ENCODE measurements around the gene TLCD3A.
"Not testable (repeated sequence)": the region's sequence is repeated elsewhere in the genome, so short reads cannot be mapped to it uniquely, and the experiment has no call there.

Gene TLCD3A

DNA sequence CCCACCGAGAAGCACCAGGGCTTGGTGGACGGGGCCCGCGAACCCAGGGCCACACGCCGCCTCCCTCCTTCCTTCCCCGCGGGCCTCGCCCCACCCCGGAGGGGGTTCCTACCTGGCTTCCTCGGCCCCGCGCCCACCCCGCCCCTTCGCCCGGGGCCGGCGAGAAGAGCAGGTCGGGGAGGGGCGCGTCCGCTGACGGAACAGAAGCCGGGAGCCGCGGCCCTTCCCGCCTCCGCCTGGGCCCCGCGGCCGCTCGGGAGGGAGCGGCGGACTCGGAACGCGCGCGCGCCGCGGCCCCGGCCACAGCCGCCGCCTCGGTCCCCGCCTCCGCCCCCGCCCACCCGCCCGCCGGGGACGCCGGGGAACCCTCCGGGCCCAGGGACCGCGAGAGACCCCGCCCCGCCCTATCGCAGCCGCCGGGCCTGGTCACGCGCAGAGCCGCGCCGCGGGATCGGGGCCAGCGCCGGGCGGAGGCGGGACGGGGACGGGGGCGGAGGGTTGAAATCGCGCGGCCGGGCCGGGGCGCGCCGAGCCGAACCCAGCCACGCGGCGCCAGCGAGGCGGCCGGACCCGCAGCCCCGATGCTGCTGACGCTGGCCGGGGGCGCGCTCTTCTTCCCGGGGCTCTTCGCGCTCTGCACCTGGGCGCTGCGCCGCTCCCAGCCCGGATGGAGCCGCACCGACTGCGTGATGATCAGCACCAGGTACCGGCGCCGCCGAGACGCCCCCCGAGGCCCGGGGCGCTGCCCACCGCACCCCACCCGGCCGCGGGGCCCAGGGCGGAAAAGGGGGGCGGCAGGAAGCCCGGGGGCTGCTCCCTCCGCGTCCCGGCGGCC lies at the start of gene TLCD3A:
Gene TLCD3A (plus strand): TSS at position 530 of the 835 bp plus-strand sequence. CDS start 52 bp downstream, at position 582.
- DNase-seq, result peak; percentile 54

DNA sequence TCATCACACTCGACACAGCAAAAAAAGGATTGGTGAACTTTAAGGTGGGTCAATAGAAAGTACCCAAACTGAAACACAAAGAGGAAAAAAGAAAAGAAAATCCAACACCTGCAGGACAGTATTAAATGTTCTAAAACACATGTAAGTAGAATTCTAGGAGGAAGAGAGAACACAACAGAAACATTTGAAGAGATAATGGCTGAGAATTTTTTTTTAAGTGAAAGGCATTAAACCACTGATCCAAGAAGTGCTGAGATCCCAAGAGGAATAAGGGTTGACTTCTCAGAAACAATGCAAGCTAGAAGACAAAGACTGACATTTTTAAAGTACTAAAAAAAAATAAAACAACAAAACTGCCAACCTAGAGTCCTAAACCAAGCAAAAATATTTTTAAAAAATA lies 49.4 kb upstream of the TLCD3A start:
- DNase-seq, result no peak

DNA sequence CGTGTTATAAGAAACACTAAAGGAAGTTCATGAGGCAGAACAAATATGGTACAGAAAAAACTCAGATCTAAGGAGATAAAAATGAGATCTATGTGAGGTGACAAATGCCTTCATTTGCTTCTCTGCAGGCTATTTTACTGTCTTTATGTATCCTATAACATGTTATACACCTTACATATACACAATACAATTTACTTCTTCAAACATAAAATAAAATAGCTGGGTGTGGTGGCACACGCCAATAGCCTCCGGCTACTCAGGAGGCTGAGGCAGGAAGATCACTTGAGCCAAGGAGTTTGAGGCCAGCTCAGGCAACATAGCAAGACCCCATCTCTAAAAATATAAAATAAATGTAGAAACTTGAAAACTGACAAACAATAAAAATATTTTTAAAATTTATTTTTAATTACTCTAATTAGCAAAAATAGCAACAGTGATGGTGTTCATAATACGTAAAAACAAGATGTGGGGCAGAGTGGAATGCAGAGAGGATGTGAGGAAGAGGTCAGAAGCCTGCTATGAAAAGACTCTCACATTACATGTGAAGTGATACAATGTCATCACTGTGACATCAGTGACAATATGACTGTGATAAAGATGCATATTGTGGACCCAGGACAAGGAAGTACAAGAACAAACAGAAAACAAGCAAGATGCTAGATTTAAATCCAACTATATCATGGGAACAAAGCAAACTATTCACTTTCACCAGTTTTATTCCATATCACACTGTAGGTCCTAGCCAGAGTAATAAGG lies 48.7 kb upstream of the TLCD3A start:
- DNase-seq, result no peak

DNA sequence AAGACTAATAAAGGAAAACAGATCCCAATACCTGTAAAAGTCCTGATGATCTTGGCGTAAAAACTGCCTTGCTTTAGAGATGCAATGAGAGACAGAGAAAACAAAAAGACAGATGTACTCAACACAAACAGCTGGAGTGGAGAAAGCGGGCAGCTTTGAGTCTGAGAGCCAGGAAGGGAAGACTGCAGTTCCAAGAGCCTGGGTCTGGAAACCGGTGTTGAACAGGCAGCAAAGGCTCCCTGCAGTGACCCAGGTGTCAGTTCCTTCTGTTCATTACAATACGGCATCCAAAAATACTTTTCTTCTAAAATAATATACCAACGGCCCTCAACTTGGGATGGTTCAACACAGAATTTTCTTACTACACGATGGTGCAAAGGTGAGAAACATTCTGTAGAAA lies 47.4 kb upstream of the TLCD3A start:
- no peak for DNase-seq

DNA sequence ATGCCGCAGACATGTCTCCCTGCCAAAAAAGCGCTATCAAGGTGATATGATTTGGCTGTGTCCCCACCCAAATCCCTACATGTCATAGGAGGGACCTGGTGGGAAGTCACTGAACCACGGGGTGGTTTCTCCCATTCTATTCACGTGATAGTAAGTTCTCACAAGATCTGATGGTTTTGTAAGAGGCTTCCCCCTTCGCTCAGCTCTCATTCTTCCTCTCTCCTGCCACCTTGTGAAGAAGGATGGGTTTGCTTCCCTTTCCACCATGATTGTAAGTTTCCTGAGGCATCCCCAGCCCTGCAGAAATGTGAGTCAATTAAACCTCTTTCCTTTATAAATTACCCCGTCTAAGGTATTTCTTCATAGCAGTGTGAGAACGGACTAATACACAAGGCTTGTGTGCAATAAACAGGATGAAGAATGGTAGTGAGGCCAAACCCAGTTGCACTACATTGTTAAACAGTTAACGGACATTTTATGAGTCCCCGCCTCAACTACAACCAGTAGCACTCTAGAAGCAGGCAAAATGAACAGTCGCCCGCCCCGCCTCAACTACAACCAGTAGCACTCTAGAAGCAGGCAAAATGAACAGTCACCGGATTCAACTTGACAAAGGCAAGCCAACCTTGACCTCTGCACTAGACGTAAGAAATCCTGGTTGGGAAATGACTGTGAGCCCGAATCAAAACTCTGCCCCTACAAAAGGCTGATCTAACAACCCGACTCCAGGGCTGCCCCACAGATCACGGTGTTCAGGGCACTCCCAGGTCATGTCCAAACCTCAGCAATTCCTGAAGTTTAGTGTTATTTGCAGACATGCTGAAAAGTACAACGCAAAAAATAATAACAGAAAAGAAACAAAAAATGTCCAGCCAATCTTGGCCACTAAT lies 44.1 kb upstream of the TLCD3A start:
- DNase-seq, result no peak

DNA sequence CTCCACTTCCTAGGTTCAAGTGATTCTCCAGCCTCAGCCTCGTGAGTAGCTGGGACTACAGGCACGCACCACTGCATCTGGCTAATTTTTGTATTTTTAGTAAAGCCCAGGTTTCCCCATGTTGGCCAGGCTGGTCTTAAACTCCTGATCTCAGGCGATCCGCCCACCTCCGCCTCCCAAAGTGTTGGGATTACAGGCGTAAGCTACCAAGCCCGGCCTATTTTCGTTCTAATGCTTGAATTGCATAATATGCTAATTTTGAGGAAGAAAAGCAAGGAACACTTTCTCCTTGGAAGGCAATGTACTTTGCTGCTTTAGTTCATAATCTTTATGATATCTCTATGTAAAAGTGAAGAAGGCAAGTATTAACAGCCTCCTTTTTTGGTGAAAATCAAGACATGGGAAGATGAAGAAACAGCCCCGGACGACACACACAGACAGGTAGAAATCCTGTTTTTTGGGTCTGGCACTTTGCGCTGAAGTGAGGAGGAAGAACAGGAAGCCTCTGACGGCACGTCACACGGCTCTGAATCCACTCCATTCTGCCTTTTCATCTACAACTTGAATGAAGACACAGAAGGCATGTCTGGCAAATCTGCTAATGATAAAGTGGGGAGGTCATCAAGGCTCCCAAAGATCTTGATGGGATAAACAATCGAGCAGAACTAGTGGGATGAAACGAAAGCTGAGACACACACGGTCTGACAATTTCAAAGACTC lies 42.7 kb upstream of the TLCD3A start:
- no peak for DNase-seq

DNA sequence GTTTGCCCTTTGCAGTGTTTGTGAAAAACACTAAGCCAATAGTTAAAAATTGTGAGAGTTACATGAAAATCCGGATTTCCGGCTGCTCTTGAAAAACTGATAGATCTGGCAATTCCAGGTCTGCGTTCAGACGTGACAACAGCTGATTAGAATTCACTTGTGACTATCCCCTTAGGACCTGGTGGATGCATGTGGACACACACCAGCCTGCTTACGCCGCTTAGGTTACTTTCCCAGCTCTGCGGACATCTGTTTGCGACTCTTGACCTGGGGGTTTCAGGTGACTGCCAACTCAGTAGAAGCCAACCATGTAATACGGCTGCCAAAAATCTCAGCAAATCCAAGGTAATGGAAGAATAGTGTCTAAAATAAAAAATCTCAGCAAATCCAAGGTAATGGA lies 42.0 kb upstream of the TLCD3A start:
- DNase-seq, result no peak

DNA sequence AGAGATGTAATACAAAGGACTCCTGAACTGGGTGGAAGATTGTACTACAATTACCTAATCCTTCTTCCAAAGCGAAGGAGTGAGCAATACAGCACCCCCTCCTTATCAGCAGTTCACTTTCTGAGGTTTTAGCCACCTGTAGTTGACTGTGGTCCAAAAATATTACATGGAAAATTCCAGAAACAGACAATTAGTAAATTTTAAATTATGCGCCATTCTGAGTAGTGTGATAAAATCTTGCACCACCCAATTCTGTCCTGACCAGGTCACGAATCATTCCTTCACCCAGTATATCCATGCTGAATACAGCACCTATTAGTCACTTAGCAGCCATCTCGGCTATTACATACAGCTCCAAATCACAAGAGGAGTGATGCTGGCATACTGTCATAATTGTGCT lies 41.0 kb upstream of the TLCD3A start:
- no peak for DNase-seq

DNA sequence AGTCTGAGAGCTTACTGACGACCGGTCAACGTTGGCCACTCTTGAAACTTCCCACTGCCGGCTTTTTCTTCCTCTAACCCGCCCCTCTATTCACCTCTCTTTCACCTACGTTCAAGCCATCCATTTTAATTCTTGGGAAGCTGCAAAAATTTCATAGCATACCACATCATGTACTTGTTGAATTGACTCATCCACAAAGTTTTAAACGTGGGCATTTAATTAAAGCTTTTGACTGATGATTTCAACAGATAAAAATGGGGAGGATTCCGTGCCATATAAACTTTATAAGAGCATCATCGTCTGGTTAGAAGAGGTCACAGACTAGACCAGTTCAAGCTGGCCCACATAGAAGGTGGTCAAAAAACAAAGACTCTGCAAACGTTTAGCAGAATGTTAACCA lies 40.3 kb upstream of the TLCD3A start:
- DNase-seq, result no peak

DNA sequence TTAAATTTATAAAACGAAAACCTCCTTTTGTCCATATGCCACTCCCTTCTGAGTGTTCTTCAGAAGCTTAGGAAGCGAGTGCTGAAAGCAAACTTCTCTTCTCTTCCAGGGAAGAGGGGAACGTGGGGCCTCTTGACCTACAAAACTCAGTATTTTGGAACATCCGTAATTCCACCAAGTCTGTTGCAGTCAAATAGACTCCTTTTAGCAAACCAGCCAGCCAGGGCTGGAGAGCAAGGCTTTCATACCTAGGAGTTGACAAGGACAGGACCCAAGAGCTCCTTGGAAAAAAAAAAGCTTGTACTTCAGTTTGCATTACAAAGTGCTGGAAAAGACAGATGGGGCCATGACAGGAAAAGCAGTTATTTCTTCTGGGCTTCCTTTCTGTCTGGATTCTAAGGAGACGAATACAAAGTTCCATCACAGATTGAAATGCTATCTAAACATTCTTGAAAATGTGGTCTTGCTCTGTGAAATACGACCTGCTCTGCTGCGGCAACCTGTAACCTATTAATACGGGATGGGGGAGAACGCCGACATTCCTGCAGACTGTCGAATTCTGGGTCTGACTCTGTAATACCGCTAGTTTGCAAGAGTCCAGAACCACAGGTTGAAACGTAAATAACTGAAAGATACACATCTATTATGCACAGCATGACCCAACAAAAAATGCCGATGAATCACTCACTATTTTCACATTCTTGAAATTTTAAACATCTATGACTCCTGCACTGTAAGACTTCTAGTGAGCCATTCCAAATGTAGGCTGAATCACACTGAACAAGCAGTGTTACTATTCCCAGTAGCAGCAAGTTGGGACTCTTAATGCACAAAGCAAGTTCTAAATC lies 38.4 kb upstream of the TLCD3A start:
- DNase-seq, result no peak

DNA sequence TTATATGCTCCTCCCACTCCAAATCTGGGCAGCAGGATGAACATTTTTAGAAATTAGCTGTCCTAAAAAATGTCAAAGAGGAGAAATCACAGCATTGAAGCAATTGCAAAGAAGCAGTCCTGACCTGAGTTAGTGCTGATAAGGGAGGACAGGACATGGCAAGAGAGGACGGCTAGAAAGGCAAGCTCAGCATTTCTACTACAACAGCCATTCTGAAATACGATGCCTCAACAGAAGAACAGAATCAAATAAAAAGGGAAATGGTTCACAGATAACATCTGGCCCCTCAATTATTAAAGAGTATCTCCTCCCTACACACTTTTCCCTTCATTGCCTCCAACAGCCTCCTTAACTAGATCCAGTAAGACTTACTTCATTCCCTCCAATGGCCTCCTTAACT lies 36.0 kb upstream of the TLCD3A start:
- DNase-seq, result no peak

DNA sequence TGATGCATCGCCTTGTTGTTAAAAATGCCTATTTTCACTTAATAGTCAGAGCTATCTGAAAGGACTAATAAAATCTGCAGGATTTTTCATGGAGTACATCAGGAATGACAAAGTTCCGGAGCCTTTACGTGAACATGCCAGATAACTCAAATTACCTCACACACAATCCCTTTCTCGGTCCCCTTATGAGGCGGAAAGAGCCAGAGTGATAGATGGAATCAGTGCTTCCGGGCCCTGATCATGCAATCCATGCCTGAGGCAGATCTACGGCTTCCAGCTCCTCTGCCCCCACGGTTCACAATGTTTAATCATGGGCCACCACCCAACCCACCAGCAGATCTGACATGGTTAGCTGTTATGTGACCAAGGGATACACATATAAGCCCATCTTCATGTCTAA lies 34.7 kb upstream of the TLCD3A start:
- DNase-seq, result no peak

DNA sequence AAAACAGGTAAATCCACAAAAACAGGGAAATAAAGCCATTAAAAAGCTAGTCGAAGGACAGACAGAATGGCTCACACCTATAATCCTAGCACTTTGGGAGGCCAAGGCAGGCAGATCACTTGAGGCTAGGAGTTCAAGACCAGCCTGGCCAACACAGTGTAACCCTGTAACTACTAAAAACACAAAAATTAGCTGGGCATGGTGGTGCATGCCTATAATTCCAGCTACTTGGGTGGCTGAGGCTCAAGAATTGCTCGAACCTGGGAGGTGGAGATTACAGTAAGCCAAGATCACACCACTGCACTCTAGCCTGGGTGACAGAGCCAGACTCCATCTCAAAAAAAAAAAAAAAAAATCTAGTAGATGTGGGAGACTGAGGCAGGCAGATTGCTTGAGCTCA lies 34.3 kb upstream of the TLCD3A start:
- DNase-seq, result not testable (repeated sequence)

DNA sequence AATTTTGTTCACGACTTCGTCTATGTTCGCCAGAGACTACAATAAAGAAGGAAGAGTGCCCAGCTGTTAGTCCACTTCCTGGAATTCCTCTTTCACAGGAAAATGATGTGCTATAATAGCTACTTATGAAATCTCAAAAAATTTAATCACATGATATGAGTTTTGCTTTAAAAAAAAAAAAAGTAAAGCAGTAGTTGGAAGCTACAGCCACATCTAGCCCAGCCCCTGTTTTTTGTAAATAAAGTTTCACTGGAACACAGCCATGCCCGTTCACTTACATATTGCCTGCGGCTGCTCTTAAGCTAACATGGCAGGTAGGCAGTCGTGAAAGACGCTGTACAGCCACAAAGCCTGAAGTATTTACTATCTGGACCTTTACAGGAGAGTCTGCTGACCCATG lies 33.1 kb upstream of the TLCD3A start:
- DNase-seq, result no peak

DNA sequence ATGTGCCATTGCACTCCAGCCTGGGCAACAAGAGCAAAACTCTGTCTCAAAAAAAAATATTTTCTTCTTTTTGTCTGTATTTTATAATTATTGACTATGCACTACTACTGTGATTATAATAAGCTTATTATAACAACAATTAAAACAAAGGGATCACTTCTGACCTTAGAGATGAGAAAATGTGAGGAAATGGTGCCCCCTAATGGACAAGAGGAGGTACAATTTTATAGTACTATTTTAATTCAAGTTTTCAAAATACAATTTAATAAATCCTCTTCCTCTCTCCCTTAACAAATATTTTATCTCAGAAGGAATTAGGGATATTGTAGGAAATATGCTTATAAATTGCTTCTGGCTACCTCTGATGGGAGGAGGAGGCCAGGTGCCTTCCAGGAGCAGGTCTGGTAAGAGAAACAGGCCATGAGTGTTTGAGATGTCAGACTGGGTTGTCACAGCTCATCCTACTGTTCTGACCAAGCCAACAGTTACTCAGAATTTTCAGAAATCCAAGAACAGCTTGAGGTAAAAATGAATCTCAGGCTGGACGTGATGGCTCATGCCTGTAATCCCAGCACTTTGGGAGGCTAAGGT lies 31.8 kb upstream of the TLCD3A start:
- no peak for DNase-seq

DNA sequence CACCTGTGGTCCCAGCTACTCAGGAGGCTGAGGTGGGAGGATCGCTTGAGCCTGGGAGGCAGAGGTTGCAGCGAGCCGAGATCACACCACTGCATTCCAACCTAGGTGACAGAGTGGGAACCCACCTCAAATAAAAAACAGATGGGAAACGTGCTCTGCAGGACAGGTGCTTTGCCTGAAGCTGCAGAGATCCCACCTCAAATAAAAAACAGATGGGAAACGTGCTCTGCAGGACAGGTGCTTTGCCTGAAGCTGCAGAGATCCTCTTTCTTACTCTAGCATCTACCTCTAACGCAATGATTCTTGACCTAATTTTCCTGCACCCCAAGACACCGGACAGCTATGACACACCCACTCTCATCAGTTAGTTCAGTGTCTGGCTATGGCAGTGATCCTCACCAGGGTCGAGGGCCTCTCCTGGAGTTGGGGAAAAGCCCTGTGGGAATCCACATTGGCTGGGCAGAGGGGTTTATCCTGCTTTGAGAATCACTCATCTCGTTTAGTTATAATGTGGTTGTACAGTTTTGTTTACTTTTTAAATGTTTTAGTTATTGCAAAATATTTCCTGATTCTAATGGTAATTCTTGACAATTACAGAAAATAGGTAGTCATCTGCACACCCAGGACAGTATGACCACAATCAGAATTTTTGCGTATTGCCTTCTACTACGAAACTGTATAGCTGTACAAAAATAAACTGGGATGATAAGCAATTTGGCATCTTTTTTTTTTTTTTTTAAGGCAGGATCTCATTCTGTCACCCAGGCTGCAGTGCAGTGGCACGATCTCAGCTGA lies 29.1 kb upstream of the TLCD3A start:
- DNase-seq, result no peak

DNA sequence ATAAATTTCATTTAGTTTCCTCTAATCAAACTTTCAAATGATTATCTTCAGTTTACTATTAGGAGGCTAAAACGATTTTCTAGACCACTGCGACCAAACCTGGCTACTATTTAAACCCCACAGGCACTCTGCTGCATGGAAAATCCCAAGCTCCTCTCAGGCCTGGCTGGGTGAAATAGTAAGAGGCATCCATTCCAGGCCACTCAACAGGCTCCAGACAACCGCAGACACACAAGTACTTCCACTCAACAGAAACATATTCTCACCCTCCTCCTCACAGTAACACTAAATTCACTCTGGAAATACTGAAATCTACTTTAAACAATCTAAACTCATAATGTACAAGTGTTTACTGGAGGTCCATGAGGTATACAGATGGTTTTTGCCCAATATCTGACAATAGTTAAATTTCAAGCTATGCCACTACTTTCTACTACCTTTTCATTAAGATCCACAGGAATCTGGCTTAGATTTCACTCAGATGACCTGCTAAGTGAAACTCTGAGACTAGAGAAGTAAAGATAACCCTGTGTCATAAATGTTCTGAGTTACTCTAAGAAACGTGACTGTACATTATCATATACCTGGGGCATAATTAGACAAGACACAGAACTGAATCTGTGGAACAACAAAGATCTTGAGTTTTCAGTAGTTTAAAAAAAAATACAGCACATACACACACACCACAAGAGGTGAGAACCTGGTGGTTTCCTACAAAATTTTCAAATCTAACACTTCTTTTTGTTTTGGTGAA lies 28.1 kb upstream of the TLCD3A start:
- no peak for DNase-seq

DNA sequence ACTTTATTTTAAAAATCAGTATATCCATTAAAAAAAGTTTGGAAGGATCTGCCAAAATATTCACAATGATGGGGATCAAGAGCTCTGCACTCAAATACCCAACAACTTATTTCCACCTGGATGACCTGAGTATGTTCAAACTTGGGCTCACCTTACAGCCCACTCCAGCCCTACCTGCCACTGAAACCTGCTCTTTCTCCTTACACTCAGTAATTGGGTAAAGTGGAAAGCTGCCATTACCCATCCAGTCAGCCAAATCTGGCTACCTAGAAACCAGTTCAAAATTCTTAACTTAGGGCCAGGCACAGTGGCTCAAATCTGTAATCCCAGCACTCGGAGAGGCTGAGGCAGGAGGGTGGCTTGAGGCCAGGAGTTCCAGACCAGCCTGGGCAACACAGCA lies 27.4 kb upstream of the TLCD3A start:
- no peak for DNase-seq

DNA sequence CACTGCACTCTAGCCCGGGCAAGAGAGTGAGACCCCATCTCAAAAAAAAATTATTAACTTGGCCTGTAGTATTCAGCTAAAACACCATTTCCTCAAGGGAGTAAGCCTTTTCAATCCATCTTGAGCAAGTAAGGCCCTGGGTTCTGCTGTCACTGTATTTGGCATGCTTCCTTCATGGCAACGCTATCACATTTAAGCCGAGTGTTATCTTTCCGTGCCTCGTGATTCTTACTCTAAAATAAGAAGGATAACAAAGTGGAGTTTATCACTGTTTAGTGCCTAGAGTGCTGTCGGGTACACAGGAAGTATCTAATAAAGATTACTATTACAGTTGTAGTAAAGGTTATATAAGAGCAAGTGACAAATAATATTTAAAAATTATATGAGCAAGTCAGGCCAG lies 26.5 kb upstream of the TLCD3A start:
- no peak for DNase-seq

DNA sequence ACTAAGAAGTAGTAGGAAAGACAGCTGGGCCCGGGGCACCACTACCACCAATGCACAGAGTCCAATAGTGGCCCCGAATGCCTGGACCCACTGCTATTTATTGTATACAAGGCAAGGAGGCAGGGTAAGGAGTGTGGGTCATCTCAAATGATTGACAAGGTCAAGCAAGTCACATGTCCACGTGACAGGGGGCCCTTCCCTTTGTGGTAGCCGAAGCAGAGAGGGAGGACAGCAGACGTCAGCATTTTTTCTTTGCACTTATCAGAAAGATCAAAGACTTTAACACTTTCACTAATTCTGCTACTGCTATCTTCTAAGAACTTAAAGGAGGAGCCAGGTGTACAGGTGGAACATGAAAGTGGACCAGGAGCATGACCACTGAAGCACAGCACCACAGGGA lies 24.3 kb upstream of the TLCD3A start:
- no peak for DNase-seq

All from activated naive CD4-positive, alpha-beta T cell treated with Interleukin-2 at 50 U/mL for 16 hours (primary cell).